CD4-positive, alpha-beta T cell (primary cell): ENCODE data around the gene APOB. TPM values are rescaled to one million over a fixed set of nuclear protein-coding genes. Genes with fewer than 3 reads are reported as not detected.

ENCODE experiments used
- ATAC-seq: fragments of 200-7000 bp; cut with Tn5 transposase; one replicate; pipeline ENCODE4 v1.10.0; 2022; ENCODE audit warnings: mild to moderate bottlenecking; ENCODE audit not compliant: poor library complexity
- CTCF ChIA-PET: fragments of 350-600 bp; sonication (Branson Sonifier 250); formaldehyde crosslinking; loops from one replicate; lab custom pipeline; 2021; ENCODE audit warnings: antibody characterized with exemption, inconsistent platforms; lab: Charles Lee
- POLR2A ChIA-PET: fragments of 350-600 bp; sonication (Branson Sonifier 250); formaldehyde crosslinking; loops from one replicate; lab custom pipeline; 2021; ENCODE audit warnings: antibody characterized with exemption, inconsistent platforms; lab: Charles Lee
- DNase-seq, 14 experiments: peaks; one replicate each; pipeline ENCODE4 v3.0.0-alpha.2; 2013 to 2020; ENCODE audit warnings: mixed read lengths in 2 of 14
- H3K27ac ChIP-seq, 2 donors: one replicate each; pipeline versions ENCODE4 v1.5.1 to v1.7.0; 2013; ENCODE audit warnings: low read length in 2 of 2, low read depth in 1 of 2, mild to moderate bottlenecking in 1 of 2
- H3K27me3 ChIP-seq, 2 experiments: 1 replicate in 1 of 2; 2 replicates in 1 of 2; pipeline versions ENCODE4 v1.6.1 to v1.7.0; 2013; ENCODE audit warnings: low read length in 2 of 2, control low read depth in 1 of 2, mild to moderate bottlenecking in 1 of 2, moderate library complexity in 1 of 2; ENCODE audit not compliant: insufficient read depth in 2 of 2, control insufficient read depth in 1 of 2
- H3K36me3 ChIP-seq: one replicate; pipeline ENCODE4 v1.6.1; 2013; ENCODE audit warnings: low read length, control low read depth; ENCODE audit not compliant: insufficient read depth
- H3K4me1 ChIP-seq: one replicate; pipeline ENCODE4 v1.6.1; 2013; ENCODE audit warnings: low read length, control low read depth; ENCODE audit not compliant: insufficient read depth
- H3K4me3 ChIP-seq: one replicate; pipeline ENCODE4 v1.5.1; 2013; ENCODE audit warnings: mild to moderate bottlenecking, low read length, moderate library complexity
- H3K9me3 ChIP-seq, 2 experiments: 1 replicate in 1 of 2; 2 replicates in 1 of 2; pipeline versions ENCODE4 v1.6.1 to v1.7.0; 2013; ENCODE audit warnings: low read length in 2 of 2, mild to moderate bottlenecking in 2 of 2, control low read depth in 1 of 2, moderate library complexity in 1 of 2; ENCODE audit not compliant: control insufficient read depth in 1 of 2, insufficient read depth in 1 of 2
- H3K27ac Mint-ChIP-seq: one replicate; pipeline ENCODE4 v1.8.0; 2020; ENCODE audit warnings: mixed read lengths
- H3K27me3 Mint-ChIP-seq: one replicate; pipeline ENCODE4 v1.8.0; 2021; ENCODE audit warnings: mixed read lengths
- H3K36me3 Mint-ChIP-seq: one replicate; pipeline ENCODE4 v1.8.0; 2021; ENCODE audit warnings: low read depth, mixed read lengths
- H3K4me1 Mint-ChIP-seq: one replicate; pipeline ENCODE4 v1.8.0; 2021; ENCODE audit warnings: low read depth, mixed read lengths
- H3K4me3 Mint-ChIP-seq: one replicate; pipeline ENCODE4 v1.8.0; 2020; ENCODE audit warnings: mild to moderate bottlenecking, mixed read lengths
- H3K9me3 Mint-ChIP-seq: one replicate; pipeline ENCODE4 v1.8.0; 2020; ENCODE audit warnings: mixed read lengths
- intact Hi-C, 2 experiments: fragments of 100-400 bp; cut with DNase I in 1 of 2; cut with micrococcal nuclease in 1 of 2; formaldehyde crosslinking; loops; one replicate each; pipeline versions ENCODE4 v1.15.1 to v1.9.0; 2023 to 2025; cut with DNase I, micrococcal nuclease
- total RNA-seq, 174 experiments: library from RNA in 2 of 174; stranded (reverse) in 2 of 174; gene quantifications; one replicate each; pipeline ENCODE4 v1.2.3 and lab custom pipeline; 2021 to 2026
- TF ChIP-seq, protein P1 (sequence below): fragments of 200-600 bp; IDR thresholded peaks from one replicate; pipeline ENCODE4 v1.8.0; 2022; ENCODE audit warnings: antibody characterized with exemption, mild to moderate bottlenecking

The APOB gene
- total RNA-seq, 2 experiments from 2014 or later: not detected

GRCh38 chr2:20999906-21000645 is 43.8 kb downstream of the APOB start:
- no peaks in the 10 kb centered on the region for H3K36me3 ChIP-seq
- H3K27ac ChIP-seq: no peak overlapping the region
- no peak for ATAC-seq
- H3K4me3 ChIP-seq: no peak overlapping the region
- DNase-seq: no peak
- no peaks in the 10 kb centered on the region for H3K9me3 ChIP-seq
- TF ChIP-seq, protein P1, sequence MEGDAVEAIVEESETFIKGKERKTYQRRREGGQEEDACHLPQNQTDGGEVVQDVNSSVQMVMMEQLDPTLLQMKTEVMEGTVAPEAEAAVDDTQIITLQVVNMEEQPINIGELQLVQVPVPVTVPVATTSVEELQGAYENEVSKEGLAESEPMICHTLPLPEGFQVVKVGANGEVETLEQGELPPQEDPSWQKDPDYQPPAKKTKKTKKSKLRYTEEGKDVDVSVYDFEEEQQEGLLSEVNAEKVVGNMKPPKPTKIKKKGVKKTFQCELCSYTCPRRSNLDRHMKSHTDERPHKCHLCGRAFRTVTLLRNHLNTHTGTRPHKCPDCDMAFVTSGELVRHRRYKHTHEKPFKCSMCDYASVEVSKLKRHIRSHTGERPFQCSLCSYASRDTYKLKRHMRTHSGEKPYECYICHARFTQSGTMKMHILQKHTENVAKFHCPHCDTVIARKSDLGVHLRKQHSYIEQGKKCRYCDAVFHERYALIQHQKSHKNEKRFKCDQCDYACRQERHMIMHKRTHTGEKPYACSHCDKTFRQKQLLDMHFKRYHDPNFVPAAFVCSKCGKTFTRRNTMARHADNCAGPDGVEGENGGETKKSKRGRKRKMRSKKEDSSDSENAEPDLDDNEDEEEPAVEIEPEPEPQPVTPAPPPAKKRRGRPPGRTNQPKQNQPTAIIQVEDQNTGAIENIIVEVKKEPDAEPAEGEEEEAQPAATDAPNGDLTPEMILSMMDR: no peak
- POLR2A ChIA-PET: no interaction called here
- Mint-ChIP-seq H3K27me3 (no peaks in the 10 kb centered on the region), H3K4me1 (no peaks in the 10 kb centered on the region), H3K4me3 (no peak overlapping the region), H3K9me3 (no peaks in the 10 kb centered on the region), H3K36me3 (no peaks in the 10 kb centered on the region), H3K27ac (no peak overlapping the region)
- CTCF ChIA-PET: no interaction called here
- intact Hi-C loops: no loop called here
- H3K4me1 ChIP-seq: no peaks in the 10 kb centered on the region
- no peaks in the 10 kb centered on the region for H3K27me3 ChIP-seq

GRCh38 chr2:20998972-20999905 is 44.6 kb downstream of the APOB start:
- H3K27me3 Mint-ChIP-seq: no peaks in the 10 kb centered on the region
- Histone ChIP-seq H3K9me3 (no peaks in the 10 kb centered on the region), H3K27me3 (no peaks in the 10 kb centered on the region), H3K4me3 (no peak overlapping the region), H3K4me1 (no peaks in the 10 kb centered on the region), H3K36me3 (no peaks in the 10 kb centered on the region), H3K27ac (no peak overlapping the region)
- DNase-seq: no peak
- no peaks in the 10 kb centered on the region for H3K9me3 Mint-ChIP-seq
- no peaks in the 10 kb centered on the region for H3K4me1 Mint-ChIP-seq
- H3K36me3 Mint-ChIP-seq: no peaks in the 10 kb centered on the region
- ChIA-PET CTCF (no interaction called here), POLR2A (no interaction called here)
- H3K4me3 Mint-ChIP-seq: no peak overlapping the region
- TF ChIP-seq, protein P1: no peak
- intact Hi-C loops: no loop called here
- no peak overlapping the region for H3K27ac Mint-ChIP-seq
- ATAC-seq: no peak

- intact Hi-C loops: no loop called here
- CTCF ChIA-PET: no interaction called here
- Histone ChIP-seq H3K36me3 (no peaks in the 10 kb centered on the region), H3K9me3 (peaks cover 0 to 3% of the 10 kb centered on the region in 2 experiments), H3K4me3 (no peak overlapping the region), H3K27me3 (no peaks in the 10 kb centered on the region), H3K27ac (no peak overlapping the region), H3K4me1 (no peaks in the 10 kb centered on the region)
- POLR2A ChIA-PET: no interaction called here
- DNase-seq (no peak), ATAC-seq (no peak)
- H3K4me1 Mint-ChIP-seq: no peaks in the 10 kb centered on the region
- H3K9me3 Mint-ChIP-seq: no peaks in the 10 kb centered on the region
- no peaks in the 10 kb centered on the region for H3K27me3 Mint-ChIP-seq
- no peak overlapping the region for H3K27ac Mint-ChIP-seq
- no peak overlapping the region for H3K4me3 Mint-ChIP-seq
- TF ChIP-seq, protein P1: no peak
- H3K36me3 Mint-ChIP-seq: no peaks in the 10 kb centered on the region
These were observed 45.7 kb downstream of the APOB start for GRCh38 chr2:20997953-20998722.
